Common myeloid progenitor, CD34-positive (primary cell): ENCODE results near the gene TSPAN14.

ENCODE experiments used
- CTCF ChIA-PET: fragments of 350-600 bp; sonication (Branson Sonifier 250); formaldehyde crosslinking; loops from one replicate; lab custom pipeline; 2021; ENCODE audit warnings: antibody characterized with exemption; lab: Charles Lee
- POLR2A ChIA-PET: fragments of 350-600 bp; sonication (Branson Sonifier 250); formaldehyde crosslinking; loops from one replicate; lab custom pipeline; 2021; ENCODE audit warnings: antibody characterized with exemption; lab: Charles Lee
- DNase-seq, 3 donors: peaks; one replicate each; pipeline versions ENCODE4 v3.0.0 to v3.0.0-alpha.2; 2013
- H3K27ac ChIP-seq, 2 experiments: 1 replicate in 1 of 2; 2 replicates in 1 of 2; pipeline ENCODE4 v1.7.0; 2013; ENCODE audit warnings: inconsistent platforms in 2 of 2, low read length in 2 of 2, mild to moderate bottlenecking in 2 of 2, low read depth in 1 of 2, moderate library complexity in 1 of 2; ENCODE audit not compliant: severe bottlenecking in 2 of 2, insufficient read depth in 1 of 2, poor library complexity in 1 of 2
- H3K27me3 ChIP-seq, 5 experiments: replicated peaks in 2 of 5; 1 replicate in 3 of 5; 2 replicates in 2 of 5; pipeline versions ENCODE4 v1.6.1 to v1.7.0; 2013; ENCODE audit warnings: low read length in 4 of 5, mild to moderate bottlenecking in 2 of 5, moderate library complexity in 2 of 5, inconsistent platforms in 1 of 5; ENCODE audit not compliant: insufficient read depth in 5 of 5, control insufficient read depth in 4 of 5
- H3K36me3 ChIP-seq, 4 experiments: 1 replicate in 2 of 4; 2 replicates in 2 of 4; pipeline versions ENCODE4 v1.6.1 to v1.7.0; 2013; ENCODE audit warnings: low read length in 3 of 4, control low read depth in 1 of 4, mild to moderate bottlenecking in 1 of 4; ENCODE audit not compliant: control insufficient read depth in 4 of 4, insufficient read depth in 4 of 4
- H3K4me1 ChIP-seq, 4 experiments: 1 replicate in 3 of 4; 2 replicates in 1 of 4; pipeline versions ENCODE4 v1.6.1 to v1.7.1; 2013; ENCODE audit warnings: low read length in 3 of 4, mild to moderate bottlenecking in 3 of 4, control low read depth in 1 of 4, inconsistent platforms in 1 of 4, moderate library complexity in 1 of 4; ENCODE audit not compliant: control insufficient read depth in 4 of 4, insufficient read depth in 4 of 4; ENCODE audit errors: control extremely low read depth in 1 of 4
- H3K4me3 ChIP-seq, 7 experiments: 1 replicate in 4 of 7; 2 replicates in 3 of 7; pipeline versions ENCODE4 v1.5.1 to v1.7.0; 2013; ENCODE audit warnings: mild to moderate bottlenecking in 7 of 7, low read length in 6 of 7, moderate library complexity in 6 of 7, inconsistent platforms in 2 of 7, low read depth in 2 of 7, control low read depth in 1 of 7; ENCODE audit not compliant: insufficient read depth in 4 of 7, control insufficient read depth in 1 of 7; ENCODE audit errors: extremely low read depth in 1 of 7
- H3K9me3 ChIP-seq, 5 experiments: 1 replicate in 4 of 5; 2 replicates in 1 of 5; pipeline versions ENCODE4 v1.6.1 to v1.7.1; 2013; ENCODE audit warnings: low read length in 4 of 5, mild to moderate bottlenecking in 2 of 5, inconsistent platforms in 1 of 5, low read depth in 1 of 5, moderate library complexity in 1 of 5; ENCODE audit not compliant: control insufficient read depth in 4 of 5, insufficient read depth in 2 of 5; ENCODE audit errors: control extremely low read depth in 1 of 5
- WGBS: methylation state at CpG from one replicate; pipeline ENCODE4 v1.1.5; 2013; ENCODE audit not compliant: insufficient coverage; 5-methylcytosine and 5-hydroxymethylcytosine counted together

TSPAN14 gene

GRCh38 chr10:80485076-80485945, 31.2 kb downstream of the TSPAN14 start:
- WGBS: 45% methylated on average over 3 of the region's 10 CpGs
- POLR2A ChIA-PET: no interaction called here
- H3K36me3 ChIP-seq: peaks cover 0 to 14% (median 8%) of the 10 kb centered on the region in 4 experiments
- H3K27ac ChIP-seq: no peak overlapping the region
- peak in 2 of 3 donors; percentile 78 to 81 for DNase-seq
- H3K4me1 ChIP-seq: peaks cover 21 to 48% (median 45%) of the 10 kb centered on the region in 4 experiments
- no peak overlapping the region for H3K4me3 ChIP-seq
- H3K9me3 ChIP-seq: no peaks in the 10 kb centered on the region
- CTCF ChIA-PET: interaction anchor here (1.1 to 7.3 kb wide), 7 partner anchors 11 to 41 kb away, joined by 3 to 59 read pairs (median 15); no protein-coding TSS in a partner anchor
- no peaks in the 10 kb centered on the region for H3K27me3 ChIP-seq

- peak overlapping the region in 1 of 7 experiments; percentile 36 for H3K4me3 ChIP-seq
- no peaks in the 10 kb centered on the region for H3K27me3 ChIP-seq
- peaks cover 21 to 53% (median 46%) of the 10 kb centered on the region in 4 experiments for H3K4me1 ChIP-seq
- CTCF ChIA-PET: interaction anchor here (0.6 to 7.3 kb wide), 8 partner anchors 11 to 42 kb away, joined by 3 to 59 read pairs (median 15); no protein-coding TSS in a partner anchor
- H3K36me3 ChIP-seq: peaks cover 0 to 23% (median 12%) of the 10 kb centered on the region in 4 experiments
- POLR2A ChIA-PET: interaction anchor here (0.8 kb wide), 1 partner anchor 23 kb away, joined by 4 read pairs; no protein-coding TSS in a partner anchor
- peak overlapping the region; percentile 7 to 39 for H3K27ac ChIP-seq
- WGBS: 60% methylated on average over 10 of the region's 17 CpGs
- peak in 1 of 3 donors; percentile 42 for DNase-seq
- H3K9me3 ChIP-seq: no peaks in the 10 kb centered on the region
Measured at GRCh38 chr10:80485946-80486764, 32.0 kb downstream of the TSPAN14 start.

GRCh38 chr10:80486785-80487420, 32.8 kb downstream of the TSPAN14 start:
- Histone ChIP-seq H3K4me1 (peaks cover 21 to 60% (median 54%) of the 10 kb centered on the region in 4 experiments), H3K9me3 (no peaks in the 10 kb centered on the region), H3K27ac (peak overlapping the region in 1 of 2 experiments; percentile 39), H3K4me3 (no peak overlapping the region), H3K36me3 (peaks cover 0 to 30% (median 13%) of the 10 kb centered on the region in 4 experiments), H3K27me3 (no peaks in the 10 kb centered on the region)
- CTCF ChIA-PET: interaction anchor here (0.6 to 7.3 kb wide), 10 partner anchors 11 to 105 kb away, joined by 3 to 59 read pairs (median 8); no protein-coding TSS in a partner anchor
- DNase-seq: no peak
- POLR2A ChIA-PET: interaction anchor here (0.8 kb wide), 1 partner anchor 24 kb away, joined by 4 read pairs; no protein-coding TSS in a partner anchor
- WGBS: 94% methylated on average over 7 of the region's 9 CpGs

GRCh38 chr10:80487421-80487785, 33.3 kb downstream of the TSPAN14 start:
- no CpG with 5 or more reads among the region's 4 CpGs for whole genome bisulfite sequencing
- Histone ChIP-seq H3K27me3 (no peaks in the 10 kb centered on the region), H3K36me3 (peaks cover 0 to 32% (median 14%) of the 10 kb centered on the region in 4 experiments), H3K9me3 (no peaks in the 10 kb centered on the region), H3K4me1 (peaks cover 21 to 65% (median 56%) of the 10 kb centered on the region in 4 experiments), H3K27ac (peak overlapping the region in 1 of 2 experiments; percentile 54), H3K4me3 (peak overlapping the region in 1 of 7 experiments; percentile 23)
- DNase-seq: no peak
- ChIA-PET POLR2A (interaction anchor here (0.8 kb wide), 1 partner anchor 24 kb away, joined by 4 read pairs; no protein-coding TSS in a partner anchor), CTCF (interaction anchor here (0.6 to 7.3 kb wide), 10 partner anchors 11 to 105 kb away, joined by 3 to 59 read pairs (median 8); no protein-coding TSS in a partner anchor)

GRCh38 chr10:80487791-80488538, 33.9 kb downstream of the TSPAN14 start:
- H3K27me3 ChIP-seq: no peaks in the 10 kb centered on the region
- H3K4me3 ChIP-seq: peak overlapping the region in 1 of 7 experiments; percentile 32
- peaks cover 0 to 32% (median 14%) of the 10 kb centered on the region in 4 experiments for H3K36me3 ChIP-seq
- H3K9me3 ChIP-seq: no peaks in the 10 kb centered on the region
- H3K4me1 ChIP-seq: peaks cover 22 to 69% (median 57%) of the 10 kb centered on the region in 4 experiments
- 25% methylated on average over 10 of the region's 14 CpGs for WGBS
- peak; percentile 39 to 87 (median 81) for DNase-seq
- CTCF ChIA-PET: interaction anchor here (0.7 to 7.3 kb wide), 10 partner anchors 10 to 44 kb away, joined by 3 to 59 read pairs (median 8); no protein-coding TSS in a partner anchor
- POLR2A ChIA-PET: interaction anchor here (1.5 kb wide), 1 partner anchor 18 kb away, joined by 3 read pairs; no protein-coding TSS in a partner anchor
- H3K27ac ChIP-seq: peak overlapping the region in 1 of 2 experiments; percentile 54
